A673 (cell line): ENCODE measurements around the gene ERAP2.

Experiments used
- EZH2 ChIP-seq: fragments of 200-600 bp; sonication (generic); IDR thresholded peaks from 2 replicates; pipeline ENCODE4 v1.6.1; 2017; ENCODE audit warnings: borderline replicate concordance, low read depth, mild to moderate bottlenecking, mixed read lengths, antibody characterized with exemption, low read length; ENCODE audit not compliant: poor library complexity, severe bottlenecking
- TF ChIP-seq, protein P1 (sequence below): fragments of 300-800, 200-600 bp; sonication (generic); conservative IDR thresholded peaks from 2 replicates; pipeline ENCODE4 v1.5.1; 2017; ENCODE audit warnings: low read depth, mild to moderate bottlenecking, antibody characterized with exemption, low read length, moderate library complexity, mixed read lengths

GRCh38 chr5:96931605-96932004 is 55.3 kb downstream of the ERAP2 start:
- TF ChIP-seq, protein P1, sequence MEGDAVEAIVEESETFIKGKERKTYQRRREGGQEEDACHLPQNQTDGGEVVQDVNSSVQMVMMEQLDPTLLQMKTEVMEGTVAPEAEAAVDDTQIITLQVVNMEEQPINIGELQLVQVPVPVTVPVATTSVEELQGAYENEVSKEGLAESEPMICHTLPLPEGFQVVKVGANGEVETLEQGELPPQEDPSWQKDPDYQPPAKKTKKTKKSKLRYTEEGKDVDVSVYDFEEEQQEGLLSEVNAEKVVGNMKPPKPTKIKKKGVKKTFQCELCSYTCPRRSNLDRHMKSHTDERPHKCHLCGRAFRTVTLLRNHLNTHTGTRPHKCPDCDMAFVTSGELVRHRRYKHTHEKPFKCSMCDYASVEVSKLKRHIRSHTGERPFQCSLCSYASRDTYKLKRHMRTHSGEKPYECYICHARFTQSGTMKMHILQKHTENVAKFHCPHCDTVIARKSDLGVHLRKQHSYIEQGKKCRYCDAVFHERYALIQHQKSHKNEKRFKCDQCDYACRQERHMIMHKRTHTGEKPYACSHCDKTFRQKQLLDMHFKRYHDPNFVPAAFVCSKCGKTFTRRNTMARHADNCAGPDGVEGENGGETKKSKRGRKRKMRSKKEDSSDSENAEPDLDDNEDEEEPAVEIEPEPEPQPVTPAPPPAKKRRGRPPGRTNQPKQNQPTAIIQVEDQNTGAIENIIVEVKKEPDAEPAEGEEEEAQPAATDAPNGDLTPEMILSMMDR, result no peak
- no peak for TF ChIP-seq EZH2
